Heart left ventricle (tissue), 16 donors: ENCODE results near the gene UBL4A. TPM values are rescaled to one million over a fixed set of nuclear protein-coding genes. Genes with fewer than 3 reads are reported as not detected.

Experiments
- ATAC-seq, 4 donors: fragments of 200-7000 bp; cut with Tn5 transposase; one replicate each; pipeline ENCODE4 v1.9.1; 2020 to 2022; ENCODE audit warnings: moderate library complexity in 4 of 4, mild to moderate bottlenecking in 3 of 4, moderate number of reproducible peaks in 1 of 4
- DNase-seq, 5 donors: peaks; one replicate each; pipeline ENCODE4 v3.0.0-alpha.2; 2020
- H3K27ac ChIP-seq, 12 donors: fragments of 200-600 bp; sonication (generic) in 4 of 12; one replicate each; pipeline versions ENCODE4 v1.5.0 to v1.8.0; 2016 to 2022; ENCODE audit warnings: mild to moderate bottlenecking in 2 of 12
- H3K27me3 ChIP-seq, 9 donors: fragments of 200-600 bp; sonication (generic) in 2 of 9; one replicate each; pipeline versions ENCODE4 v1.5.1 to v1.8.0; 2016 to 2022; ENCODE audit warnings: mild to moderate bottlenecking in 3 of 9
- H3K36me3 ChIP-seq, 9 donors: fragments of 200-600 bp; sonication (generic) in 2 of 9; one replicate each; pipeline versions ENCODE4 v1.5.0 to v1.8.0; 2018 to 2022; ENCODE audit warnings: mild to moderate bottlenecking in 2 of 9
- H3K4me1 ChIP-seq, 12 donors: fragments of 200-600 bp; sonication (generic) in 4 of 12; one replicate each; pipeline versions ENCODE4 v1.5.0 to v1.8.0; 2016 to 2022; ENCODE audit warnings: mild to moderate bottlenecking in 3 of 12
- H3K4me3 ChIP-seq, 12 donors: fragments of 200-600 bp; sonication (generic) in 4 of 12; one replicate each; pipeline versions ENCODE4 v1.5.0 to v1.8.0; 2017 to 2022; ENCODE audit warnings: mild to moderate bottlenecking in 9 of 12, moderate library complexity in 4 of 12
- H3K9me3 ChIP-seq, 12 donors: fragments of 200-600 bp; sonication (generic) in 4 of 12; one replicate each; pipeline versions ENCODE4 v1.5.0 to v1.8.0; 2016 to 2022; ENCODE audit warnings: mild to moderate bottlenecking in 1 of 12
- POLR2A ChIP-seq, 2 donors: fragments of 450-650 bp; IDR thresholded peaks; one replicate each; pipeline ENCODE4 v1.6.1; 2017; ENCODE audit warnings: antibody characterized with exemption in 2 of 2, mild to moderate bottlenecking in 2 of 2, moderate library complexity in 2 of 2
- WGBS, 4 donors: extraction: QIAGEN DNeasy Blood & Tissue Kit in 2 of 4; methylation state at CpG; one replicate each; pipeline versions ENCODE4 v1.1.5 to v1.1.7; 2013 to 2018; 5-methylcytosine and 5-hydroxymethylcytosine counted together
- intact Hi-C, 10 donors: fragments of 100-400 bp; cut with DNase I; formaldehyde crosslinking; loops; one replicate each; pipeline versions ENCODE4 v1.11.1 to v1.14.2; 2022
- polyA plus RNA-seq, 2 donors: library from polyadenylated mRNA; stranded (reverse); fragments of 200-250 nt; gene quantifications; one replicate each; pipeline ENCODE4 v1.2.3, GENCODE V29; 2013
- total RNA-seq, 9 donors: library from RNA; depleted of rRNA in 2 of 9; stranded (reverse); fragments of >200 nt in 2 of 9; fragmentation: NEBNext Ultra II Directional in 3 of 9; extraction: Animal tissue kit (Norgen Biotek cat#: 25700) in 3 of 9; gene quantifications; one replicate each; pipeline versions ENCODE4 v1.1.0 to v1.2.4, GENCODE V29; 2016 to 2023
- TF ChIP-seq, protein P1 (sequence below), 12 donors: fragments of 200-600 bp; sonication (generic) in 4 of 12; IDR thresholded peaks; one replicate each; pipeline versions ENCODE4 v1.5.0 to v1.8.0; 2018 to 2022; ENCODE audit warnings: antibody characterized with exemption in 12 of 12, mild to moderate bottlenecking in 5 of 12
- donor health status: ischemic (EF 13 %, LVEDD 7.1; RV severe dilation, severe dysfunction).
- donor health status: healthy with polysubstance abuse.
- donor health status: DM: no; HTN: yes; CAD: no.
- donor health status: DM: no; HTN: no; CAD: no.
- donor health status: ischemic (EF 25% LVEDD 6.9; RV normal size, moderate dysfunction).
- donor health status: ischemic (EF 25% LVEDD 5.7; RV mildly dilated, moderate dysfunction).
- donor health status: healthy.
- donor health status: DM: yes; HTN: yes; CAD: no.
- donor health status: ischemic (EF 35%, LVEDD 5.7; RV mildly dilated, moderate dysfunction).
- donor health status: nonischemic (EF 11% LVEDD 7.7; RV severe dilation, severe dysfunction).
- donor health status: DM: yes; HTN: yes; CAD: no.
- donor health status: PGD.
- donor health status: ischemic (EF 29% LVEDD 5.4; RV normal size, mild dysfunction).
- donor health status: nonischemic (EF 23%, LVEDD 6.1; RV moderate dilation, normal function).

UBL4A gene
- total and polyA plus RNA-seq, 11 donors = 34.6 to 92.8 (median 53.7) TPM

GRCh38 chrX:154449618-154450017 lies 36.8 kb downstream of the UBL4A start:
- DNase-seq = peak in 1 of 5 donors; percentile 29
- no peaks in the 10 kb centered on the region for H3K9me3 ChIP-seq
- intact Hi-C loops = no loop called here
- peaks cover 0 to 11% (median 6%) of the 10 kb centered on the region in 12 donors for H3K4me1 ChIP-seq
- ATAC-seq = no peak
- 88 to 95% (median 93%) methylated on average over 10 to 18 of the region's 18 CpGs for WGBS, 4 donors
- H3K27me3 ChIP-seq = peaks cover 0 to 3% (median 0%) of the 10 kb centered on the region in 9 donors
- no peak overlapping the region for H3K27ac ChIP-seq
- TF ChIP-seq, protein P1, sequence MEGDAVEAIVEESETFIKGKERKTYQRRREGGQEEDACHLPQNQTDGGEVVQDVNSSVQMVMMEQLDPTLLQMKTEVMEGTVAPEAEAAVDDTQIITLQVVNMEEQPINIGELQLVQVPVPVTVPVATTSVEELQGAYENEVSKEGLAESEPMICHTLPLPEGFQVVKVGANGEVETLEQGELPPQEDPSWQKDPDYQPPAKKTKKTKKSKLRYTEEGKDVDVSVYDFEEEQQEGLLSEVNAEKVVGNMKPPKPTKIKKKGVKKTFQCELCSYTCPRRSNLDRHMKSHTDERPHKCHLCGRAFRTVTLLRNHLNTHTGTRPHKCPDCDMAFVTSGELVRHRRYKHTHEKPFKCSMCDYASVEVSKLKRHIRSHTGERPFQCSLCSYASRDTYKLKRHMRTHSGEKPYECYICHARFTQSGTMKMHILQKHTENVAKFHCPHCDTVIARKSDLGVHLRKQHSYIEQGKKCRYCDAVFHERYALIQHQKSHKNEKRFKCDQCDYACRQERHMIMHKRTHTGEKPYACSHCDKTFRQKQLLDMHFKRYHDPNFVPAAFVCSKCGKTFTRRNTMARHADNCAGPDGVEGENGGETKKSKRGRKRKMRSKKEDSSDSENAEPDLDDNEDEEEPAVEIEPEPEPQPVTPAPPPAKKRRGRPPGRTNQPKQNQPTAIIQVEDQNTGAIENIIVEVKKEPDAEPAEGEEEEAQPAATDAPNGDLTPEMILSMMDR (IDR thresholded peaks at IDR 0.05) = no peak
- no peak for TF ChIP-seq POLR2A (IDR thresholded peaks at IDR 0.05)
- no peak overlapping the region for H3K4me3 ChIP-seq
- H3K36me3 ChIP-seq = peaks cover 0 to 46% (median 19%) of the 10 kb centered on the region in 9 donors

- no peak for ATAC-seq
- Histone ChIP-seq H3K27ac (no peak overlapping the region), H3K4me1 (peaks cover 0 to 15% (median 8%) of the 10 kb centered on the region in 12 donors), H3K36me3 (peaks cover 0 to 46% (median 19%) of the 10 kb centered on the region in 9 donors), H3K27me3 (peaks cover 0 to 3% (median 0%) of the 10 kb centered on the region in 9 donors), H3K4me3 (no peak overlapping the region), H3K9me3 (no peaks in the 10 kb centered on the region)
- no peak for DNase-seq
- intact Hi-C loops = no loop called here
- WGBS, 4 donors = 88 to 93% (median 89%) methylated on average over 13 to 14 of the region's 14 CpGs
- TF ChIP-seq POLR2A (IDR thresholded peaks at IDR 0.05) = no peak
- TF ChIP-seq, protein P1 (IDR thresholded peaks at IDR 0.05) = no peak
Measured at GRCh38 chrX:154448484-154448883, 37.9 kb downstream of the UBL4A start.

GRCh38 chrX:154446430-154446829 lies 40.0 kb downstream of the UBL4A start:
- Histone ChIP-seq H3K36me3 (peaks cover 0 to 53% (median 29%) of the 10 kb centered on the region in 9 donors), H3K4me1 (peaks cover 0 to 16% (median 10%) of the 10 kb centered on the region in 12 donors), H3K27ac (no peak overlapping the region), H3K9me3 (no peaks in the 10 kb centered on the region), H3K4me3 (no peak overlapping the region), H3K27me3 (peaks cover 0 to 3% (median 0%) of the 10 kb centered on the region in 9 donors)
- TF ChIP-seq, protein P1 (IDR thresholded peaks at IDR 0.05) = no peak
- TF ChIP-seq POLR2A (IDR thresholded peaks at IDR 0.05) = no peak
- intact Hi-C loops = no loop called here
- ATAC-seq = no peak
- DNase-seq = no peak
- WGBS, 4 donors = 79 to 93% (median 92%) methylated on average over 12 of the region's 12 CpGs

DNA sequence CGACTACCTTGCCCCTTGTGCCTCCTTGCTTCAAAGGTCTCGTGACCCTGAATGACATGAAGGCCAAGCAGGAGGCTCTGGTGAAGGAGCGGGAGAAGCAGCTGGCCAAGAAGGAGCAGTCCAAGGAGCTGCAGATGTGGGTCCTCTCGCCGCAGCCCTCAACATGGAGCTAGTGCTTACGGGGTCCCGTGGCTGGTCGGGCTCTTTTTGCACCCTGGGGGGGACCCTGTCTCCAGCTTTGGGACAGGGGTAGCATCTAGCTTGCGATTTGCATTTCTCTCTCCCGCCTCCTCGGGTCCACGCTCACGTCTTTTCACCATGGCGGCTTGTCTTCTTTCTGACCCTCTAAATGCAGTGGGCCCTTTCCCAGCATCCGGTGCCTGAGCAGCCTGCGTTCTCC lies 40.6 kb downstream of the UBL4A start:
- Histone ChIP-seq H3K27me3 (peaks cover 0 to 3% (median 0%) of the 10 kb centered on the region in 9 donors), H3K4me1 (peaks cover 0 to 16% (median 10%) of the 10 kb centered on the region in 12 donors), H3K9me3 (no peaks in the 10 kb centered on the region), H3K4me3 (no peak overlapping the region), H3K27ac (no peak overlapping the region), H3K36me3 (peaks cover 0 to 58% (median 31%) of the 10 kb centered on the region in 9 donors)
- WGBS, 4 donors = 89 to 96% (median 93%) methylated on average over 16 of the region's 16 CpGs
- intact Hi-C loops = no loop called here
- ATAC-seq (no peak), DNase-seq (peak in 1 of 5 donors; percentile 16)
- TF ChIP-seq POLR2A (IDR thresholded peaks at IDR 0.05) = no peak
- TF ChIP-seq, protein P1 (IDR thresholded peaks at IDR 0.05) = no peak
